Measurements from ENCODE around the gene RABGAP1L. TPM values are rescaled to one million over a fixed set of nuclear protein-coding genes. Genes with fewer than 3 reads are reported as not detected.

RABGAP1L gene
- total and polyA plus RNA-seq, 2 donors from 2014 or later, result 16.2 to 48.5 TPM

DNA sequence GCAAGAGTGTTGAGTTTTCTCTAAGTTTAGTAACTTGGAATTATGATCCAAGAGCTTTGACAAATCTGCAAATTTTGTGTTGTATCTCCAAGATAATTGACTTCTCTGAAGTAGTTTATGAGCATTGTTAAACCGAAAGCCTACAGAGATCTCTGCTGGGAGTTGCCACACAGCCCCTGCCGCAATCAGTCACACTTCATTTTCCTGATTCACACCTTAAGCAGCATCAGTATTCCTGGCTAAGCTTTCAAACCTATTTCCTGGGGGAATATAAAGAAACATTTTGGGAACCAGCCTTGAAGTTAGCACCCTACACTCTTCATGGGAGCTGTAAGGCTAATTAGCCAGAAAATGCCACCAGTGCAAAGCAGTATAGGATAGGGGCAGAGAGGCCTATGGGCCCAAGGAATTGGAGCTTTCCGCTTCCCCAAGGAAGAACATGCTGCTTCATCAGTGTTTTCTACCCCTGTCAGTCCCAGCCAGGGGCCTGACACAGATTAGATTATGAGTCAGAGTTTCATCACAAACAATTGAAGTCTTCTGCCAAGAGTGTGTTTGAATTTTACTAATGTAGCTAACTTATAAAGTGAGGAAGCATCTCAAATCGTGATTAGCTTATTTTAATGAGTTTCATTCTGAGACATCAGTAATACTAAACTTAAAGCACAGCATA is 817.3 kb downstream of the RABGAP1L start:
- DNase-seq, result no peak

DNA sequence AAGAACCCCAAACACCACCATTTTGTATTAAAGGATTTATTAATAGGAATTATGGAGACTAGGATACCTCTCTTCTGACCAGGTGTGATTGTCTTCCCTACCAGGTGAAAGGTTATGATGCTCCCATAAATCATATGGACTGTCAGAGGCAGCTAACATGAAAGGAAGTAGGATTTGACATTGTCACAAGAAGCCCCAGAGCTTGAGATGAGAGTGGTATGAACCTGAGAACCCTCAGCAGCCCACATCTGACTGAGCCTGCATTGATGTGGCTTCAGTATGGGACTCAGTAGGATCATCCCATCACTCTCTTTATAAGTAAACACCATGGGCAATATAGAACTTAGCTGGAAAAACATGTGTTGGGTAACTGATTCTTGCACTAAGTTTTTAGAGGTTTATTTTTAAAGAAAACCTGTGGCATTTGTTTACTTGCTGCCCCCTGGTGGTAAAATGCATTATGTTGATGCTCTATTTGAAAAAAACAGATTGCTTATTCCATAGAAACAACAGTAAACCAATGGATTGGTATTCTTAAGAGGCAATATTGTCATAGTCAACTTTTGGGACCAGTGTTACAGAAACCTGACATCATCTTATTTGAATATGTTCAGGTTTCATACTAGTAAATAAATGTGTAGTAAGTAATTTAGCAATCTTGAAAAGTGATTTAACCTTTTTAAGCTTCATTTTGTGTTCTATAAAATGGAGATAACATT is 823.8 kb downstream of the RABGAP1L start:
- DNase-seq (peak in 2 of 5 donors; percentile 14 to 70), FAIRE-seq (peak; percentile 30)
- TF ChIP-seq CTCF (IDR thresholded peaks at IDR 0.05; ENCODE audit: borderline replicate concordance, extremely low read depth, insufficient read depth), result peak; percentile 47
- no peak overlapping the region for H3K4me3 ChIP-seq (ENCODE audit: low read length in 3 of 3)
- intact Hi-C loops (cut with DNase I), result loop anchor here (10.0 kb wide), 1 partner anchor 208 kb away; no protein-coding TSS in a partner anchor
- H3K4me1 ChIP-seq (ENCODE audit: control insufficient read depth in 2 of 3, insufficient read depth in 2 of 3, low read depth in 1 of 3, low read length in 3 of 3), result no peaks in the 10 kb centered on the region
- H3K9ac ChIP-seq (ENCODE audit: low read length in 3 of 3), result no peak overlapping the region
- H3K36me3 ChIP-seq (ENCODE audit: control insufficient read depth in 2 of 3, insufficient read depth in 3 of 3, low read length in 3 of 3), result peaks cover 0 to 7% (median 4%) of the 10 kb centered on the region in 3 donors
- H3K27ac ChIP-seq (ENCODE audit: low read depth in 2 of 2, low read length in 2 of 2), result no peak overlapping the region
- no peaks in the 10 kb centered on the region for H3K9me3 ChIP-seq (ENCODE audit: control insufficient read depth in 2 of 3, insufficient read depth in 1 of 3, low read length in 3 of 3)
- no peaks in the 10 kb centered on the region for H3K27me3 ChIP-seq (ENCODE audit: control insufficient read depth, insufficient read depth, low read length)

More for the DNA sequence above, 817.3 kb downstream of the RABGAP1L start:
- FAIRE-seq, result no peak
- H3K36me3 ChIP-seq (ENCODE audit: control insufficient read depth in 2 of 3, insufficient read depth in 3 of 3, low read length in 3 of 3), result peaks cover 0 to 4% (median 0%) of the 10 kb centered on the region in 3 donors
- TF ChIP-seq CTCF (IDR thresholded peaks at IDR 0.05; ENCODE audit: borderline replicate concordance, extremely low read depth, insufficient read depth), result no peak
- intact Hi-C loops (cut with DNase I), result no loop called here
- no peak overlapping the region for H3K9ac ChIP-seq (ENCODE audit: low read length in 3 of 3)
- no peaks in the 10 kb centered on the region for H3K9me3 ChIP-seq (ENCODE audit: control insufficient read depth in 2 of 3, insufficient read depth in 1 of 3, low read length in 3 of 3)
- no peaks in the 10 kb centered on the region for H3K27me3 ChIP-seq (ENCODE audit: control insufficient read depth, insufficient read depth, low read length)
- no peaks in the 10 kb centered on the region for H3K4me1 ChIP-seq (ENCODE audit: control insufficient read depth in 2 of 3, insufficient read depth in 2 of 3, low read depth in 1 of 3, low read length in 3 of 3)
- no peak overlapping the region for H3K27ac ChIP-seq (ENCODE audit: low read depth in 2 of 2, low read length in 2 of 2)
- no peak overlapping the region for H3K4me3 ChIP-seq (ENCODE audit: low read length in 3 of 3)

DNA sequence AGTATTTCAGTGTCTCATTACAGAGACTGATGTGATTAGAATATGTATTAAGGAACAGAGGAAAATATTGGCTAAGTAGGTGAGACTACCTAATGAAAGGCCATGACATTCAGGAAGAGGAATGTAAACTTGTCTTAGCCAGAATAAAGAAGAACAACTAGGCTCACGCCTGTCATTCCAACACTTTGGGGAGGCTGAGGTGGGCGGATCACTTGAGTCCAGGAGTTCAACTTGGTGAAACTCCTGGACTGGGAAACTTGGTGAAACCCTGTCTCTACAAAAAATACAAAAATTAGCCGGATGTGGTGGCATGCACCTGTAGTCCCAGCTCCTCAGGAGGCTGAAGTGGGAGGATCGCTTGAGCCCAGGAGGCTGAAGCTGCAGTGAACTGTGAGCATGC is 825.6 kb downstream of the RABGAP1L start:
- no peaks in the 10 kb centered on the region for H3K9me3 ChIP-seq (ENCODE audit: control insufficient read depth in 2 of 3, insufficient read depth in 1 of 3, low read length in 3 of 3)
- intact Hi-C loops (cut with DNase I), result loop anchor here (10.0 kb wide), 1 partner anchor 210 kb away; no protein-coding TSS in a partner anchor
- no peaks in the 10 kb centered on the region for H3K4me1 ChIP-seq (ENCODE audit: control insufficient read depth in 2 of 3, insufficient read depth in 2 of 3, low read depth in 1 of 3, low read length in 3 of 3)
- no peak for FAIRE-seq
- H3K36me3 ChIP-seq (ENCODE audit: control insufficient read depth in 2 of 3, insufficient read depth in 3 of 3, low read length in 3 of 3), result peaks cover 0 to 7% (median 0%) of the 10 kb centered on the region in 3 donors
- no peak for TF ChIP-seq CTCF (IDR thresholded peaks at IDR 0.05; ENCODE audit: borderline replicate concordance, extremely low read depth, insufficient read depth)
- no peaks in the 10 kb centered on the region for H3K27me3 ChIP-seq (ENCODE audit: control insufficient read depth, insufficient read depth, low read length)
- H3K9ac ChIP-seq (ENCODE audit: low read length in 3 of 3), result no peak overlapping the region
- no peak overlapping the region for H3K4me3 ChIP-seq (ENCODE audit: low read length in 3 of 3)
- DNase-seq, result no peak
- H3K27ac ChIP-seq (ENCODE audit: low read depth in 2 of 2, low read length in 2 of 2), result no peak overlapping the region
